KOPT-K1 (cell line): ENCODE results near the gene DCP1B.

Source experiments
- H3K27ac ChIP-seq: fragments of 200-600 bp; sonication (generic); 2 replicates; pipeline ENCODE4 v1.5.1; 2016; ENCODE audit warnings: antibody characterized with exemption, mild to moderate bottlenecking, low read depth, low read length; ENCODE audit not compliant: poor library complexity, severe bottlenecking
- H3K36me3 ChIP-seq: fragments of 200-600 bp; sonication (generic); 2 replicates; pipeline ENCODE4 v1.5.1; 2017; ENCODE audit warnings: antibody characterized with exemption, mild to moderate bottlenecking, low read length, moderate library complexity; ENCODE audit not compliant: insufficient read depth
- H3K9me3 ChIP-seq: fragments of 200-600 bp; sonication (generic); 2 replicates; pipeline ENCODE4 v1.5.1; 2017; ENCODE audit warnings: antibody characterized with exemption, low read length, mild to moderate bottlenecking; ENCODE audit not compliant: insufficient read depth, poor library complexity, severe bottlenecking

The DCP1B gene

GRCh38 chr12:1916371-1917171 lies 87.7 kb downstream of the DCP1B start:
- Histone ChIP-seq H3K36me3 (no peaks in the 10 kb centered on the region), H3K9me3 (no peaks in the 10 kb centered on the region), H3K27ac (peak overlapping the region; percentile 53)

DNA sequence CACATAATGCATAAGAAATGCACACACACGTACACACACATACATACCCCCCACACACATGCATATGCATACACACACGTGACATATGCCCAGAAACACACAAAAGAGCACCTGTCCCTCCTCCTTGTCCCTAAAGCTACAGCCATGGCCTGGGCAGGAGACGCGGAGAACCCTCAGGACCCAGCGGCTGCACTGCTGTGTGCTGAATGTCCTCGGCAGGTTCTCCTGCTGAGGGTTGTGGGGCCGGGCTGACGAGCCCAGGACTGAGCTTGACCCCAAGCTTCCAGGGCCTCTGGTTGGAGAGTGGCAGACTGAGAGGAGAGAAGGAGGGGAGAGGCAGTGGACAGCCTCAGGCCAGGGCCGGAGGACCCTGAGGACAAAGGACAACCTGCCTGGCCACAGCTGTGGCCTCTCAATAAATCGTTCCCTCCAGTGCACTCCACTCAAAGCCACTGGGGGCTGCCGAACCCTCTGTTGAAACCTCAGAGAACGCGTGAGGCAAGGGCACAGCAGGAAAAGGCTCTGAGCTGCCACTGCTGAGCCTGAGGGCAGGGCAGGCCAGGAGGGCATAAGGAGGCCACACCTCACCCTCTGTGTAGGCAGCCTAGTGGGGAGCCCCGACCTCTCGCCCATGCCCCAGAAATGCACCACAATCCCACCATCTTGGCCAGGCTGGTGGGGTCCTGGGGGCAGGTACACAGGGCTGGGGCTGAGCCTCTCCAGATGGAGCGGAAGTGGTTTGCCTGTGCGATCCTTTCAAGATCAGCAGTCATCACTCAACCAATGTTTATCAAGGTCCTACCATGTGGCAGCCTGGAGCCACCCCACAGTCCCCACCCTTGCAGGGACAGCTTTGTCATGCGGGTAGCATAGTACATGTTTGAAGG lies 88.9 kb downstream of the DCP1B start:
- no peaks in the 10 kb centered on the region for H3K9me3 ChIP-seq
- no peaks in the 10 kb centered on the region for H3K36me3 ChIP-seq
- peak overlapping the region; percentile 53 for H3K27ac ChIP-seq

GRCh38 chr12:1914114-1914911 lies 89.9 kb downstream of the DCP1B start:
- Histone ChIP-seq H3K9me3 (no peaks in the 10 kb centered on the region), H3K36me3 (no peaks in the 10 kb centered on the region), H3K27ac (no peak overlapping the region)

DNA sequence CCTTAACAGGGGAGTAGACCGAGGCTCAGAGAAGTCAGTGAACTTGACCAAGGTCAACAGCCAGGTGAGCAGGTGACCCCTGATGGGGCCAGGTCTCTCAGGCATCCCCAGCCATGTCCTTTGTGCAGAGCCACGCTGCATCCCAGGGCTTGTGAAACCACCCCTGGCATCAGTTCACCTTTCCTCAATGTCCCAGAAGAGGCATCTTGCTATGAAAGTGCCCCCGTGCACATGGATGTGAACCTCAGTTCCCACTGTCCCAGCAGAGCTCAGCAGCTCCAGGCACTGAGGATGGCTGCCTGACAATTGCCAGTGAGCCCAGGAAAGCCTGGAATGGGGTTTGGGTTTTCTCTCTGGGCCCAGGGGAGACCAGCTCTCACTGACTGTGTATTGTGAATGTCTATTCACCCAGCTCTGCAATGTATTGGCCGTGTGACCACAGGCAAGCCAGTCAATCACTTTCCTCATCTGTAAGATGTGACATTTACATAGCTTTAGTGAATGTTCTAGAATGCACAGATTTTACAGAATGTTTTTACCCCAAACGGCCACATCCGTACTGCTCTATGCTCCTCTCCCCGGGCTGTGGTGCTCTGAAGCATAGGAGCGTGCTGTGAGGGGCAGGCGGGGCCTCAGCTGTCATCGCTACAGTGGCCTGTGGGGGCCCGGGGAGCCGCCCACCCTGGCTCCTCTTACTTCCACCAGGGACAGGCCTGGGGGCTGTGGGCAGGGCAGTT lies 90.7 kb downstream of the DCP1B start:
- no peaks in the 10 kb centered on the region for H3K36me3 ChIP-seq
- no peak overlapping the region for H3K27ac ChIP-seq
- H3K9me3 ChIP-seq: no peaks in the 10 kb centered on the region

GRCh38 chr12:1912580-1913376 lies 91.5 kb downstream of the DCP1B start:
- Histone ChIP-seq H3K36me3 (no peaks in the 10 kb centered on the region), H3K9me3 (peaks cover 1% of the 10 kb centered on the region), H3K27ac (no peak overlapping the region)

- Histone ChIP-seq H3K9me3 (peaks cover 10% of the 10 kb centered on the region), H3K27ac (no peak overlapping the region), H3K36me3 (no peaks in the 10 kb centered on the region)
These were observed 92.4 kb downstream of the DCP1B start for GRCh38 chr12:1911598-1912575.

- Histone ChIP-seq H3K9me3 (peaks cover 10% of the 10 kb centered on the region), H3K27ac (no peak overlapping the region), H3K36me3 (no peaks in the 10 kb centered on the region)
These were observed 93.8 kb downstream of the DCP1B start for GRCh38 chr12:1910468-1910867.

- peaks cover 22% of the 10 kb centered on the region for H3K9me3 ChIP-seq
- H3K36me3 ChIP-seq: no peaks in the 10 kb centered on the region
- H3K27ac ChIP-seq: no peak overlapping the region
These were observed 95.5 kb downstream of the DCP1B start for GRCh38 chr12:1908758-1909157.

GRCh38 chr12:1907652-1908611 lies 96.3 kb downstream of the DCP1B start:
- Histone ChIP-seq H3K27ac (no peak overlapping the region), H3K9me3 (peaks cover 30% of the 10 kb centered on the region), H3K36me3 (no peaks in the 10 kb centered on the region)

GRCh38 chr12:1906579-1906978 lies 97.7 kb downstream of the DCP1B start:
- Histone ChIP-seq H3K27ac (no peak overlapping the region), H3K9me3 (peaks cover 36% of the 10 kb centered on the region), H3K36me3 (no peaks in the 10 kb centered on the region)

DNA sequence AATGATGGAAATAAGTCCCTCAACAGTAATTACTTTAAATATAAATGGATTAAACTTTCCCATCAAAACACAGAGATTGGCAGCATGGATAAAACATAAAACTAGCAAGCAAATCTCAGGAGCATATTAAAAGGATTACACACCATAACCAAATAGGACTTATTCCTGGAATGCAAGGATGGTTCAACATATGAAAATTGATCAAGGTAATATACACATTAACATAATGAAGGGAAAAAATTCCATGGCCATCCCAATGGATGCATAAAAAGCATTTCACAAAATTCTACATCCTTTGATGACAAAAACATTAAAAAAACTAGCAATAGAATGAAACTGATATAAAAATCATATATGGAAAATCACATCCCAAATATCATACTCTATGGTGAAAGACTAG lies 99.4 kb downstream of the DCP1B start:
- Histone ChIP-seq H3K9me3 (peaks cover 37% of the 10 kb centered on the region), H3K36me3 (no peaks in the 10 kb centered on the region), H3K27ac (no peak overlapping the region)

DNA sequence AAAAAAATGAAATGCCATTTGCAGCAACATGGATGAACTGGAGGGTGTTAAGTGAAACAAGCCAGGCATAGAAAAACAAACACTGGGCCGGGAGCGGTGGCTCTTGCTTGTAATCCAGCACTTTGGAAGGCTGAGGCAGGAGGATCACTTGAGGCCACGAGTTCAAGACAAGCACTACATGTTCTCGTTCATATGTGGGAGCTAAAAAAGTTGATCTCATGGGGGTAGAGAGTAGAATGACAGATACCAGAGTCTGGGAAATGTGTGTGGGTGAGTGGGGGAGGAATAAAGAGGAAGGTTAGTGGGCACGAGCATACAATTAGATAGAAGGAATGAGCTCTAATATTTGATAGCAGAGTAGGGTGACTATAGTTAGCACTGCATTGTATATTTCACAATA lies 107.3 kb downstream of the DCP1B start:
- no peaks in the 10 kb centered on the region for H3K36me3 ChIP-seq
- peaks cover 18% of the 10 kb centered on the region for H3K9me3 ChIP-seq

More for the DNA sequence above, 107.3 kb downstream of the DCP1B start:
- no peak overlapping the region for H3K27ac ChIP-seq
